A673 (cell line): ENCODE results near the gene KIRREL3.

ENCODE experiments used
- EZH2 ChIP-seq: fragments of 200-600 bp; sonication (generic); IDR thresholded peaks from 2 replicates; pipeline ENCODE4 v1.6.1; 2017; ENCODE audit warnings: borderline replicate concordance, low read depth, mild to moderate bottlenecking, mixed read lengths, antibody characterized with exemption, low read length; ENCODE audit not compliant: poor library complexity, severe bottlenecking
- TF ChIP-seq, protein P1 (sequence below): fragments of 300-800, 200-600 bp; sonication (generic); conservative IDR thresholded peaks from 2 replicates; pipeline ENCODE4 v1.5.1; 2017; ENCODE audit warnings: low read depth, mild to moderate bottlenecking, antibody characterized with exemption, low read length, moderate library complexity, mixed read lengths

DNA sequence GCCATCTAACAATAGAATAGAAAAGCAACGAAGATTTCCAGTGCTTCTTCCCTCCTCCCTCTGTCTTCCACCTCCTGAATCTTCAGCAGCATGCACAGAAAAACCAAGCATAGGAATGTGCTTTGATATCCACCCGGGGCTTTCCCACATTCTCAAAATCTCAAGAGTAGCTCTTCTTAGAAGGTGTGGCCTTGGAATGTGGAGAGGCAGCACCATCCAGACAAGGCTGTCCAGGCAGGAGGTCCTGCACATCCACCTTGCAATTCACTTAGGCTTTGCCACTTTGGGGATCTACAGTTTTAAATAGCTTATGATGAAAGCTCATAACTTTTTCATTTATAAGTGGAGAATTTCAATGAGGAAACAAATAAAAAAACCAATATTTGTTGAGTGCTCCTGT is 72.9 kb downstream of the KIRREL3 start:
- TF ChIP-seq, protein P1, sequence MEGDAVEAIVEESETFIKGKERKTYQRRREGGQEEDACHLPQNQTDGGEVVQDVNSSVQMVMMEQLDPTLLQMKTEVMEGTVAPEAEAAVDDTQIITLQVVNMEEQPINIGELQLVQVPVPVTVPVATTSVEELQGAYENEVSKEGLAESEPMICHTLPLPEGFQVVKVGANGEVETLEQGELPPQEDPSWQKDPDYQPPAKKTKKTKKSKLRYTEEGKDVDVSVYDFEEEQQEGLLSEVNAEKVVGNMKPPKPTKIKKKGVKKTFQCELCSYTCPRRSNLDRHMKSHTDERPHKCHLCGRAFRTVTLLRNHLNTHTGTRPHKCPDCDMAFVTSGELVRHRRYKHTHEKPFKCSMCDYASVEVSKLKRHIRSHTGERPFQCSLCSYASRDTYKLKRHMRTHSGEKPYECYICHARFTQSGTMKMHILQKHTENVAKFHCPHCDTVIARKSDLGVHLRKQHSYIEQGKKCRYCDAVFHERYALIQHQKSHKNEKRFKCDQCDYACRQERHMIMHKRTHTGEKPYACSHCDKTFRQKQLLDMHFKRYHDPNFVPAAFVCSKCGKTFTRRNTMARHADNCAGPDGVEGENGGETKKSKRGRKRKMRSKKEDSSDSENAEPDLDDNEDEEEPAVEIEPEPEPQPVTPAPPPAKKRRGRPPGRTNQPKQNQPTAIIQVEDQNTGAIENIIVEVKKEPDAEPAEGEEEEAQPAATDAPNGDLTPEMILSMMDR, result no peak
- TF ChIP-seq EZH2, result no peak
